Endothelial cell (in vitro differentiated cells): ENCODE results near the gene RASSF8. TPM values are rescaled to one million over a fixed set of nuclear protein-coding genes. Genes with fewer than 3 reads are reported as not detected.

Experiments used
- DNase-seq: peaks from one replicate; pipeline ENCODE4 v3.0.0; 2021; ENCODE audit warnings: low spot score
- H3K27ac Mint-ChIP-seq: one replicate; pipeline ENCODE4 v1.8.0; 2021; ENCODE audit warnings: mixed read lengths, inconsistent platforms; ENCODE audit not compliant: unreplicated experiment
- H3K27me3 Mint-ChIP-seq: one replicate; pipeline ENCODE4 v1.8.0; 2021; ENCODE audit warnings: mild to moderate bottlenecking, moderate library complexity, mixed read lengths, inconsistent platforms; ENCODE audit not compliant: unreplicated experiment
- H3K36me3 Mint-ChIP-seq: one replicate; pipeline ENCODE4 v1.8.0; 2021; ENCODE audit warnings: mild to moderate bottlenecking, low read depth, mixed read lengths, inconsistent platforms; ENCODE audit not compliant: unreplicated experiment
- H3K4me1 Mint-ChIP-seq: one replicate; pipeline ENCODE4 v1.8.0; 2021; ENCODE audit warnings: mild to moderate bottlenecking, mixed read lengths, inconsistent platforms; ENCODE audit not compliant: unreplicated experiment
- H3K4me3 Mint-ChIP-seq: one replicate; pipeline ENCODE4 v1.8.0; 2021; ENCODE audit warnings: mild to moderate bottlenecking, mixed read lengths, inconsistent platforms; ENCODE audit not compliant: unreplicated experiment
- H3K9me3 Mint-ChIP-seq: one replicate; pipeline ENCODE4 v1.8.0; 2021; ENCODE audit warnings: mixed read lengths, inconsistent platforms; ENCODE audit not compliant: unreplicated experiment
- CTCF ChIP-seq: fragments of 200-600 bp; sonication (generic); IDR thresholded peaks from one replicate; pipeline ENCODE4 v1.5.0; 2021; ENCODE audit warnings: antibody characterized with exemption; ENCODE audit not compliant: unreplicated experiment
- total RNA-seq: library from RNA; stranded (reverse); fragmentation: NEBNext Ultra II Directional; extraction: Animal tissue kit (Norgen Biotek cat#: 25700); gene quantifications from one replicate; pipeline ENCODE4 v1.2.1, GENCODE V29; 2021; ENCODE audit not compliant: unreplicated experiment

The RASSF8 gene
- total RNA-seq, 1 donor from 2014 or later: 87.2 TPM

GRCh38 chr12:26043135-26044006 is 84.9 kb downstream of the RASSF8 start:
- Mint-ChIP-seq H3K27me3 (peaks cover 2% of the 10 kb centered on the region), H3K27ac (no peak overlapping the region), H3K9me3 (no peaks in the 10 kb centered on the region), H3K36me3 (no peaks in the 10 kb centered on the region), H3K4me1 (peaks cover 21% of the 10 kb centered on the region), H3K4me3 (no peak overlapping the region)
- no peak for DNase-seq
- TF ChIP-seq CTCF: no peak

DNA sequence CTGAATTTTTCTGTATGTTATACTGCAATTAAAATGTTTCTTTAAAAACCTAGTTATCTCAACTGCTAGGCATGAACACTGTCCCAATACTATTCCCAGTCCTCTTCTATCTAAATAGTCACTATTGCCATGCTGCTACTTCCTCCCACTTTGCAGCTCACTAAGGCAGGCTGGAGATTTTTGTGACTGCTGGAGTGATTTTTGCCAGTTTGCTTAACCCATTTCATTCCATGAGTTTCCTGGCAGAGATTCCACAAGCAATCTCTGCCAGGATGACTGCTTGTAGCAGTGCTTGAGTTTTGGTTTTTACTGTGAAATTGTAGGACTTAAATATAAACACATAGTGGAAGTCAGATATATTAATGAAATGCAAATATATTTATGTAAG is 85.5 kb downstream of the RASSF8 start:
- Mint-ChIP-seq H3K27ac (no peak overlapping the region), H3K9me3 (no peaks in the 10 kb centered on the region), H3K27me3 (peaks cover 3% of the 10 kb centered on the region), H3K36me3 (no peaks in the 10 kb centered on the region), H3K4me1 (peaks cover 24% of the 10 kb centered on the region), H3K4me3 (no peak overlapping the region)
- no peak for DNase-seq
- no peak for TF ChIP-seq CTCF

DNA sequence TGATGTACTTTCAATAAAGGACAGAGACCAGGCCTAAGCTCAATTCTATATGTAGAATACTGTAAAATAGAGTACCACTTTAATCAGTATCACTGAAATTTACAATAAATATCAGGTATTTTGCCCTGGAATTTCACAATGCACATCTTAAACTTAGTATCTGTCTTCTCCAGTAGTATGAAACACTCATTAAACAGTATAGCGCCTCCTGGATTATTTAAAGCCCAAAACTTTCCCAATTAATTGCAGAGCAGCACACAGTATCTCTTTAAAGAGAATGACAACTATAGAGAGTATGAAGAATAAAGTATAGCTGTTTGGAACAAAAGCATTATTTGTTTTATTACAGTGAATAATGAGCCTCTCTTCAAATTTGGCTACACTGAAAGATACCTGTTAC is 86.1 kb downstream of the RASSF8 start:
- Mint-ChIP-seq H3K27ac (no peak overlapping the region), H3K36me3 (no peaks in the 10 kb centered on the region), H3K4me3 (no peak overlapping the region), H3K9me3 (no peaks in the 10 kb centered on the region), H3K4me1 (peaks cover 21% of the 10 kb centered on the region), H3K27me3 (peaks cover 3% of the 10 kb centered on the region)
- no peak for DNase-seq
- no peak for TF ChIP-seq CTCF

DNA sequence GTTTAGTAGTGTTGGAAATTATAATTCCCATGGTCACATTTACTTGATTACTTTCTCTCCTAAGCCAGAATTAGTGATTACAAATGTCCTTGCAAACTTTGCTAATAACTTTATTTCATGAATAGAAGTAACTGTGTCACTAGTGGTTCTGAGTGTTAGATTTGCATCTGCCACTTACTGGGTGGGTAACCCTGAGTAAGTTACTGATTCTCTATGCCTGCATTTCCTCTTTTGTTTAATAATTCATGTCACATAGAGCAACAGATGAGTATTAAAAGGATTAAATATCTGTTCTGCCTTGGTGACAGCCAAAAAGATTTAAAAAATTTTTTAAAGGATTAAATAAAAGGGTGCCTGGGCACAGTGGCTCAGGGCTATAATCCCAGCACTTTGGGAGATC is 87.7 kb downstream of the RASSF8 start:
- TF ChIP-seq CTCF: no peak
- no peaks in the 10 kb centered on the region for H3K9me3 Mint-ChIP-seq
- DNase-seq: no peak
- no peak overlapping the region for H3K4me3 Mint-ChIP-seq
- peaks cover 17% of the 10 kb centered on the region for H3K4me1 Mint-ChIP-seq
- no peak overlapping the region for H3K27ac Mint-ChIP-seq
- H3K36me3 Mint-ChIP-seq: no peaks in the 10 kb centered on the region
- H3K27me3 Mint-ChIP-seq: peaks cover 1% of the 10 kb centered on the region

GRCh38 chr12:26046906-26047305 is 88.4 kb downstream of the RASSF8 start:
- Mint-ChIP-seq H3K27me3 (peaks cover 1% of the 10 kb centered on the region), H3K27ac (no peak overlapping the region), H3K4me3 (no peak overlapping the region), H3K36me3 (no peaks in the 10 kb centered on the region), H3K4me1 (peaks cover 17% of the 10 kb centered on the region), H3K9me3 (no peaks in the 10 kb centered on the region)
- DNase-seq: no peak
- TF ChIP-seq CTCF: no peak
